K562 (cell line): ENCODE data around the gene ZNF429. TPM values are rescaled to one million over a fixed set of nuclear protein-coding genes. Genes with fewer than 3 reads are reported as not detected.
"Not testable (repeated sequence)": the region's sequence is repeated elsewhere in the genome, so short reads cannot be mapped to it uniquely, and the experiment has no call there.

Experiments
- E2F8 ChIP-seq: fragments of 450-650 bp; IDR thresholded peaks from 2 replicates; pipeline ENCODE4 v1.7.1; 2018; ENCODE audit warnings: mild to moderate bottlenecking, low read depth; ENCODE audit not compliant: partially characterized antibody
- ESRRA ChIP-seq: fragments of 450-650 bp; IDR thresholded peaks from 2 replicates; pipeline ENCODE4 v1.6.1; 2014; ENCODE audit warnings: low read depth, mild to moderate bottlenecking, moderate library complexity, borderline replicate concordance
- FOXA3 ChIP-seq, 2 experiments: fragments of 450-650 bp in 1 of 2; sonication (generic) in 1 of 2; formaldehyde crosslinking; IDR thresholded peaks in 1 of 2; conservative IDR thresholded peaks in 1 of 2; 2 replicates each; pipeline versions ENCODE4 v1.4.0 to v1.8.0; 2020 to 2022; ENCODE audit warnings: mild to moderate bottlenecking in 2 of 2, missing genetic modification reagents in 1 of 2
- FOXK2 ChIP-seq, 2 experiments: fragments of 450-650 bp; IDR thresholded peaks in 1 of 2; conservative IDR thresholded peaks in 1 of 2; 2 replicates each; pipeline ENCODE4 v1.6.1; 2016; ENCODE audit warnings: low read depth in 2 of 2, mild to moderate bottlenecking in 1 of 2
- GABPA ChIP-seq: fragments of 200-800 bp; sonication (Bioruptor generic); conservative IDR thresholded peaks from 2 replicates; pipeline ENCODE4 v1.6.1; 2016; ENCODE audit warnings: low read depth, missing genetic modification characterization, missing compliant biosample characterization
- GATAD2B ChIP-seq: fragments of 450-650 bp; IDR thresholded peaks from 2 replicates; pipeline ENCODE4 v1.6.1; 2017; ENCODE audit warnings: mild to moderate bottlenecking, borderline replicate concordance
- POLR2AphosphoS5 ChIP-seq: IDR thresholded peaks from 2 replicates; pipeline ENCODE4 v1.6.1; 2011; ENCODE audit warnings: mild to moderate bottlenecking, low read depth, low read length, moderate library complexity; ENCODE audit not compliant: control insufficient read depth, insufficient read depth
- RCOR1 ChIP-seq, 2 experiments: IDR thresholded peaks; 2 replicates each; pipeline ENCODE4 v1.6.1; 2012; ENCODE audit warnings: low read depth in 2 of 2, low read length in 2 of 2, borderline replicate concordance in 1 of 2, improper control_type of control experiment in 1 of 2
- REST ChIP-seq, 2 experiments: fragments of 450-650 bp; formaldehyde crosslinking in 1 of 2; IDR thresholded peaks; 2 replicates each; pipeline versions ENCODE4 v1.4.0 to v1.6.1; 2014 to 2020; ENCODE audit warnings: mild to moderate bottlenecking in 2 of 2, borderline replicate concordance in 1 of 2, low read depth in 1 of 2
- ZBTB2 ChIP-seq: fragments of 450-650 bp; IDR thresholded peaks from 2 replicates; pipeline ENCODE4 v1.6.1; 2016; ENCODE audit warnings: antibody characterized with exemption
- ZNF24 ChIP-seq: fragments of 450-650 bp; IDR thresholded peaks from 2 replicates; pipeline ENCODE4 v1.6.1; 2016
- ZNF584 ChIP-seq: fragments of 200-800 bp; sonication (Bioruptor generic); IDR thresholded peaks from 2 replicates; pipeline ENCODE4 v1.6.1; 2016; ENCODE audit warnings: low read depth, mild to moderate bottlenecking, missing genetic modification characterization, missing compliant biosample characterization
- polyA plus RNA-seq, 8 experiments: library from polyadenylated mRNA; depleted of rRNA in 4 of 8; stranded (reverse) in 5 of 8; unstranded in 3 of 8; fragments of >200 nt; fragmentation: Nextera tagmentation in 2 of 8; fragmentation: Illumina TruSeq in 1 of 8; extraction: Ambion mirVana in 2 of 8; extraction: Trizol in 1 of 8; gene quantifications; 2 replicates each; pipeline versions ENCODE4 v1.2.1 to v1.2.3, GENCODE V29; 2011 to 2014; ENCODE audit warnings: inconsistent platforms in 1 of 8, missing spikeins in 1 of 8
- total RNA-seq, 7 experiments: library from RNA; depleted of rRNA in 6 of 7; stranded (reverse); fragments of >200 nt in 6 of 7; fragmentation: Illumina TruSeq in 2 of 7; extraction: Trizol in 2 of 7; gene quantifications; 2 replicates each; pipeline versions ENCODE4 v1.2.1 to v1.2.3, GENCODE V29; 2011 to 2021; ENCODE audit warnings: low replicate concordance in 1 of 7

The ZNF429 gene
- total and polyA plus RNA-seq, 9 of the 15 experiments (the other 6 are each of a cell fraction or from before 2014, with no cell fraction given), result 11.4 to 24.5 (median 16.3) TPM

- TF ChIP-seq E2F8, result peak; percentile 54
- peak; percentile 72 to 73; a peak in 3 of 4 replicates for TF ChIP-seq FOXK2 (conservative IDR thresholded peaks at IDR 0.05 in 1 of 2, IDR thresholded peaks at IDR 0.05 in 1 of 2; ENCODE audit: low read depth in 2 of 2)
- peak in 1 of 2 experiments; percentile 28; a peak in 3 of 4 replicates for TF ChIP-seq RCOR1 (IDR thresholded peaks at IDR 0.05; ENCODE audit: borderline replicate concordance in 1 of 2, low read depth in 2 of 2, low read length in 2 of 2)
- TF ChIP-seq ZBTB2, result peak; percentile 46; the same call in 1 of the 2 replicates
- TF ChIP-seq REST (IDR thresholded peaks at IDR 0.05; ENCODE audit: borderline replicate concordance), result peak; percentile 30; the same call in 1 of the 2 replicates
- not testable (repeated sequence) for TF ChIP-seq REST (CRISPR knock-in tag; IDR thresholded peaks at IDR 0.05; ENCODE audit: low read depth)
- peak; percentile 10; the same call in 1 of the 2 replicates for TF ChIP-seq GABPA (tag)
- peak; percentile 87; the same call in 1 of the 2 replicates for TF ChIP-seq GATAD2B
- peak; percentile 90; the same call in 1 of the 2 replicates for TF ChIP-seq ESRRA
- peak; percentile 72; the same call in 1 of the 2 replicates for TF ChIP-seq ZNF24
- TF ChIP-seq FOXA3 (CRISPR knock-in tag; conservative IDR thresholded peaks at IDR 0.05 in 1 of 2, IDR thresholded peaks at IDR 0.05 in 1 of 2), result peak in 1 of 2 experiments; percentile 24; a peak in 1 of 4 replicates
- TF ChIP-seq POLR2AphosphoS5, result peak; percentile 75
- 0 out of 2 replicates have a peak, but pooled peaks have one; percentile 55 for TF ChIP-seq ZNF584 (CRISPR knock-in tag)
These were observed 97.4 kb downstream of the ZNF429 start (continued) for GRCh38 chr19:21602659-21603430.
